Neural progenitor cell (in vitro differentiated cells): ENCODE data around the gene BMF.

Experiments
- EZH2 ChIP-seq: fragments of 200-600 bp; sonication (generic); IDR thresholded peaks from 2 replicates; pipeline ENCODE4 v1.6.1; 2017; ENCODE audit warnings: antibody characterized with exemption, mild to moderate bottlenecking, moderate library complexity
- TF ChIP-seq, protein P1 (sequence below): fragments of 200-600 bp; sonication (generic); IDR thresholded peaks from 2 replicates; pipeline ENCODE4 v1.5.1; 2017; ENCODE audit warnings: antibody characterized with exemption, mild to moderate bottlenecking

DNA sequence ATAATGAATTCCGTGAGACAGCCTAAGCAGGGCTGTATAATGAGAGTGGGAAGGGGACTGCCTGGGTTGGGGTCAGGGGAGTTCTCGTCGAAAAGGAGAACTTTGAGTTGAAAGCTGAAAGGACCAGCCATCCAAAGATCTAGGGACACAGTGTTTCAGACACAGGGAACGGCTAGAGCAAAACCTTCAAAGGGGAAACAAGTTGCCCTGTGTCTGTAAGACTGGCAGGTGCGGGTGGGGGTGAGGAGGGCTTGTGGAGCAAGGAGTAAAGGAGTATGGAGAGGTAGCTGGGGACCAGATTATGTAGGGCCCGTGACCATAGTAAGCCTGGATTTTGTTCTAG, 68.4 kb downstream of the BMF start:
- TF ChIP-seq, protein P1, sequence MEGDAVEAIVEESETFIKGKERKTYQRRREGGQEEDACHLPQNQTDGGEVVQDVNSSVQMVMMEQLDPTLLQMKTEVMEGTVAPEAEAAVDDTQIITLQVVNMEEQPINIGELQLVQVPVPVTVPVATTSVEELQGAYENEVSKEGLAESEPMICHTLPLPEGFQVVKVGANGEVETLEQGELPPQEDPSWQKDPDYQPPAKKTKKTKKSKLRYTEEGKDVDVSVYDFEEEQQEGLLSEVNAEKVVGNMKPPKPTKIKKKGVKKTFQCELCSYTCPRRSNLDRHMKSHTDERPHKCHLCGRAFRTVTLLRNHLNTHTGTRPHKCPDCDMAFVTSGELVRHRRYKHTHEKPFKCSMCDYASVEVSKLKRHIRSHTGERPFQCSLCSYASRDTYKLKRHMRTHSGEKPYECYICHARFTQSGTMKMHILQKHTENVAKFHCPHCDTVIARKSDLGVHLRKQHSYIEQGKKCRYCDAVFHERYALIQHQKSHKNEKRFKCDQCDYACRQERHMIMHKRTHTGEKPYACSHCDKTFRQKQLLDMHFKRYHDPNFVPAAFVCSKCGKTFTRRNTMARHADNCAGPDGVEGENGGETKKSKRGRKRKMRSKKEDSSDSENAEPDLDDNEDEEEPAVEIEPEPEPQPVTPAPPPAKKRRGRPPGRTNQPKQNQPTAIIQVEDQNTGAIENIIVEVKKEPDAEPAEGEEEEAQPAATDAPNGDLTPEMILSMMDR: no peak
- TF ChIP-seq EZH2: no peak
